Glomerular visceral epithelial cell (primary cell): Measurements from ENCODE around the gene DNASE2B.
"Not testable (repeated sequence)": the region's sequence is repeated elsewhere in the genome, so short reads cannot be mapped to it uniquely, and the experiment has no call there.

ENCODE experiments used
- DNase-seq: peaks from one replicate; pipeline ENCODE4 v3.0.0-alpha.2; 2016; ENCODE audit errors: extremely low spot score

Gene DNASE2B

DNA sequence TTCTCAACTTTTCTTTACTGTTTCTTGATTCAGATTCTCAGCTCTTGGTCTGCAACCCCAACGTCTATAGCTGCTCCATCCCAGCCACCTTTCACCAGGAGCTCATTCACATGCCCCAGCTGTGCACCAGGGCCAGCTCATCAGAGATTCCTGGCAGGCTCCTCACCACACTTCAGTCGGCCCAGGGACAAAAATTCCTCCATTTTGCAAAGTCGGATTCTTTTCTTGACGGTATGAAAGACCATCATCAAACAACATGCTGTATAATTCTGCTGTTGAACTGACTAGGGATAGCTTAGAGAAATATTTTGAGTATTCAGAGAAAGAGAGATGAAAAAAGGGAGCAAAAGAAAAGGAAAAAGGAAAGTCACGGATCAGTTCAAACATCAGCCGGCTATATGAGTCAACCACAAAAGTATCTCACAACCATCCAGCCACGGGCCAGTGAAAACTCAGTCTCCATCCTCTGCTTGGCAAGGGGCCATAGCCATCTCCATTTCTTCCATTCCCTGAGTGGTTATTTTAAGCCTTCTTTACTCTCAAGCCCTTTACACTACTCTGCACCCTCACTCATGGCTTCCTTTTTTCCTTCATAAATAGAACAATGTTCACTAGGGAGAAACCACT, 14.1 kb downstream of the DNASE2B start:
- DNase-seq, result peak; percentile 39

DNA sequence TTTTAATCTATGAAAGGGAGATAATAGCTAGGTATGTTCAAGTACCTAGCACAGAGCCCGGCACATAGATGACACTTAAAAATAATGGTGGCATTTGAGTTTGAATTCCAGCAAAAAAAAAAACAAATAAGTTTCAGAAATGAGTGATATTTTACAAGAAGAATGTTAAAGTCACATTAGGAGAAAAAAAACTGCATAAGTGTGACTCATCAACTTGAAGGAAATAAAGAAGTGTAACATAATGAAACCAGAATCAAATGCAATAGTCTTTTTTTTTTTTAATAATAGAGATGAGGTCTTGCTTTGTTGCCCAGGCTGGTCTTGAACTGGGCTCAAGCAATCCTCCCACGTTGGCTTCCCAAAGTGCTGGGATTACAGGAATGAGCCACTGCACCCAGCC, 17.1 kb downstream of the DNASE2B start:
- DNase-seq, result no peak

DNA sequence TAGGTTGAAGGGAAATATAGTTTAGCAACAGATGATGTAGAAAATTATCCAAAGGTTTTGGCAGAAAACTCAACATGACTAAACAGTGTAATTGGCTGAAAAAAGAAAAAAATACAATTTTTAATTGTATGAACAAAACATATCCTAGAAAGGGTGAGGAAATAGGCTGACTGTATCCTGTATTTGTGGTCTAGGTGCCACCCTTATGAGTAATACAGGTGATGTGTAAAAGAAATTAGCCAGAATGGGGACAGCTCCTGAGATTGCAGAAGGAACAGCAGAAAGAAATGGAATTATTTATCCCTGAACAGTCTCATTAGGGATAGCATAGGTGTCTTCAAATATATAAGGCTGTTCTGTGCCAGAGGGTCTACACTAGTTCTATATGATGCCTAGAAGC, 24.6 kb downstream of the DNASE2B start:
- DNase-seq, result no peak

GRCh38 chr1:84424513-84425149, 26.3 kb downstream of the DNASE2B start:
- DNase-seq, result no peak

DNA sequence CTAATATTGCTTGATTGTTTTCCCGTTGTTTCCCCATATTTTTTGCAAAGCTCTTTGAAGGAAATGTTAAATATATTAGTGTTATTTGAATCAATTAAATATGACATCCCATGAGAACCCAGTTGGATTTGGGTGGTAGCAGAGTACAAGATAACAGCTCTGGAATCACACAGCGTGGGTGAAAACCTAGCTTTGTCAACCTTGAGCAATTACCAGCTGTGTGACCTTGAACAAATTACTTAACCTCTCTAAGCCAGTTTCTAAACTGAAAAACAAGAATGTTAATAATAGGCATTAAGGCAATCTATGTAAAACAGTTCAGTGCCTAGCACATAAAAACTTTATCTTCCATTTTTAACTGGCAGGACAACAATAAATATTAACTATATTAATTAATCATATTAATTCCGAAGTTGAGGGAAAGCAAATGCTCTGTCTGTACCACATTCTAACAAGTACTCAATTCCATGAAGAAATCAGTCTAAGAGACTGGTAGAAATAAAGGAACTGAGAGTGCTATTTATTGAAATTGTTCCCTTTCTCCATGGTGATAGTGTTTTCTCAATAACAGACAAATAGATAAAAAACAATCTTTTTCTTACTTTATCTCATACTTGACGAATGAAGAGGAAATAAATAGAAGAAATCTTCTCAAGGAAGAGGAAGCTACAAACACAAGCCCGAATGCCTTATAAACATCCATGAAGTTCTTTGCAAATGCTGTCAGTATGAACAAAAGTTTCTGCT, 27.0 kb downstream of the DNASE2B start:
- DNase-seq, result no peak

GRCh38 chr1:84426376-84426775, 28.1 kb downstream of the DNASE2B start:
- no peak for DNase-seq

DNA sequence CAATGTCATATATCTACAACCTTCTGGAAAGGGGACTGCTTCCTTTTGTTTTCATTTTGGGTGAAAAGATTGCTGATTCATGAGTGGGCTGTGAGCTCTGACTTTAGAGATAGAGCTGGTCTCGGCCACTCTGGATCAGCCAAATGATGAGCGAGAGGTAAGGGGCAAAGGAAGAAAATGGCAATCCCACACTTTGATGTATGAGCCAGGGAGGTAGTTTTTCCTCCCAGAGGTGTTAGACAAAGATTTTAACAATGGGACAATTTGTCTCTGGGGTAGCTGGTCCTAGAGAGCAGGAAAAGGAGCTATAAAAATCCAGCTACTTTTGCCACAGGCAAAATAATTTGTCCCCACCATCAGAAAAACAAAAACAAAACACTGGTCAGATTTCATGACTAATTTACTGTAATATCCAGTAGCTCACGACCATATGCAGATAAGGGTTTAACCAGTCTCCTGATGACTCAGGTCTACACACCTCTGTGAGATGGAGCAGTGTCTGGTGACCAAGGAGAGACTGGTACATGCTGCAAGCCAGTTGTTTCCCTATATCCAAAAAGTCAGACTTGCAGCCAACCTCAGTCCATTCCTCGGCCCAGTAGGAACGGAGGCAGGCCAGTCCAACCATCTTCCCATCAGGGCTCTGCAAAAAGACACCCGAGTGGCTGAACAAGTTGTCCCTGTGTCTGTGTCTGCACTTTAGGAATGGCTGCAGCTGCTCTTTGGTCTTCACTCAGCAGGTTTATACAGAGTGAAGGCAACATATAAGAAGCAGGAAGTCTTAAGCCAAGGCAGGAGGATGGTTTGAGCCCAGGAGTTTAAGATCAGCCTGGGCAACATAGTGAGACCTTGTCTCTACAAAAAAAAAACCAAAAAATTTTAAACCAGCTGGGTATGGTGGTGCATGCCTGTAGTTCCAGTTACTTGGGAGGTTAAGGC, 29.2 kb downstream of the DNASE2B start:
- no peak for DNase-seq

GRCh38 chr1:84428235-84428634, 30.0 kb downstream of the DNASE2B start:
- DNase-seq, result no peak

GRCh38 chr1:84429231-84429630, 30.9 kb downstream of the DNASE2B start:
- no peak for DNase-seq

GRCh38 chr1:84430546-84430945, 32.3 kb downstream of the DNASE2B start:
- no peak for DNase-seq

GRCh38 chr1:84433258-84434080, 35.2 kb downstream of the DNASE2B start:
- DNase-seq, result peak; percentile 73

- DNase-seq, result no peak
These were observed 35.9 kb downstream of the DNASE2B start for GRCh38 chr1:84434081-84434769.

GRCh38 chr1:84434801-84435549, 36.7 kb downstream of the DNASE2B start:
- no peak for DNase-seq

DNA sequence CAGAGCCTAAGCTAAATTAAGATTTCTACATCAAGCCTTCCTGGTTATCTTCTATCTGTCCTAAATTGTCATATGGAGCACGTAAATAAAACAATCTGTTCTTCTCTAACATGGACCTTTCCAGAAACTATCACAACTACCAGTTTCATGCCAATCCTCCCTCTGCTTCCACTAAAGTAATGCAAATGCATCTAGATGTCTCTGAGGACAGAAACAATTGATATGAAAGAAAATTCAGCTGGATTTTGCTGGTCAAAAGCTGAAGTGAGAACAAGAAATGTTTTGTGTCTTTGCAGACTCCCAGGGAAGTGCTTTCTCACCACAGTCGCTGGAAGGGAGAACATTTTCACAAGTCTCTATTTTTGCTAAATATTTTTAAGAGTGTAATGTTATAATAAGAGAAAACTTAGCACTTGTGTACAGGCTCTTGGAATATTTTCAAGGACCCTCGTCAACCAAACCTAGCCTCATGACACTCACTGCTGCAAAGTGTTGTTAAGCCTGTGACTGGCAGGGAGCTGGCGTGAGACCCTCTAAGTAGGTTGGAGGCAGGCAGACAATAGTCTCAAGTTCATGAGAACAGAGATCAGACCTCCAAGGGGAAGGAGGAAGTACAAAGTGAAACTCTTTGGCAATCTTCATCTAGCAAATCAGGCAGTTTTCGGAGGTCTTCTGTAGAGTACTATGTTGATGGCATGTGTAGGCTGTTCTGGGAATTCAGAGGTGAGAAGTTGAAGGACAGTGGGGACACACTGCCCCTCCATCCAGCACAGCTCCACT, 38.8 kb downstream of the DNASE2B start:
- no peak for DNase-seq

GRCh38 chr1:84442256-84442655, 44.0 kb downstream of the DNASE2B start:
- DNase-seq, result peak; percentile 72

DNA sequence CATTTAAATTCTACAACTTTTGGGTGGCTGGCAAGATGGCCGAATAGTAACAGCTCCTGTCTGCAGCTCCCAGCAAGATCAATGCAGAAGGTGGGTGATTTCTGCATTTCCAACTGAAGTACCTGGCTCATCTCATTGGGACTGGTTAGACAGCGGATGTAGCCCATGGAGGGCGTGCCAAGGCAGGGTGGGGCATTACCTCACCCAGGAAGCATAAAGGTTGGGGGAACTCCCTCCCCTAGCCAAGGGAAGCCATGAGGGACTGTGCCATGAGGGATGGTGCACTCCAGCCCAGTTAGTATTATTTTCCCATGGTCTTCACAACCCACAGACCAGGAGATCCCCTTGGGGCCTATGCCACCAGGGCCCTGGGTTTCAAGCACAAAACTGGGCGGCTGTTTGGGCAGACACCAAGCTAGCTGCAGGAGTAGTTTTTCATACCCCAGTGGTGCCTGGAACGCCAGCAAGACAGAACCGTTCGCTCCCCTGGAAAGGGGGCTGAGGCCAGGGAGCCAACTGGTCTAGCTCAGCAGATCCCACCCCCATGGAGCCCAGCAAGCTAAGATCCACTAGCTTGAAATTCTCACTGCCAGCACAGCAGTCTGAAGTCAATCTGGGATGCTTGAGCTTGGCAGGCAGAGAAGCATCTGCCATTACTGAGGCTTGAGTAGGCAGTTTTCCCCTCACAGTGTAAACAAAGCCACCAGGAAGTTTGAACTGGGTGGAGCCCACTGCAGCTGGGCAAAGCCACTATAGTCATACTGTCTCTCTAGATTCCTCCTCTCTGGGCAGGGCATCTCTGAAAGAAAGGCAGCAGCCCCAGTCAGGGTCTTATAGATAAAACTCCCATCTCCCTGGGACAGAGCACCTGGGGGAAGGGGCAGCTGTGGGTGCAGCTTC, 44.7 kb downstream of the DNASE2B start:
- DNase-seq, result not testable (repeated sequence)

DNA sequence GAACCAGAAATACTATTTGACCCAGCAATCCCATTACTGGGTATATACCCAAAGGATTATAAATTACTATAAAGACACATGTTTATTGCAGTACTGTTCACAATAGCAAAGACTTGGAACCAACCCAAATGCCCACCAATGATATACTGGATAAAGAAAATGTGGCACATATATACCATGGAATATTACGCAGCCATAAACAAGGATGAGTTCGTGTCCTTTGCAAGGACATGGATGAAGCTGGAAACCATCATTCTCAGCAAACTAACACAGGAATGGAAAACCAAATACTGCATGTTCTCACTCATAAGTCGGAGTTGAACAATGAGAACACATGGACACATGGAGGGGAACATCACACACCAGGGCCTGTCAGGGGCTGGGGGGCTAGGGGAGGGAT, 50.4 kb downstream of the DNASE2B start:
- not testable (repeated sequence) for DNase-seq

DNA sequence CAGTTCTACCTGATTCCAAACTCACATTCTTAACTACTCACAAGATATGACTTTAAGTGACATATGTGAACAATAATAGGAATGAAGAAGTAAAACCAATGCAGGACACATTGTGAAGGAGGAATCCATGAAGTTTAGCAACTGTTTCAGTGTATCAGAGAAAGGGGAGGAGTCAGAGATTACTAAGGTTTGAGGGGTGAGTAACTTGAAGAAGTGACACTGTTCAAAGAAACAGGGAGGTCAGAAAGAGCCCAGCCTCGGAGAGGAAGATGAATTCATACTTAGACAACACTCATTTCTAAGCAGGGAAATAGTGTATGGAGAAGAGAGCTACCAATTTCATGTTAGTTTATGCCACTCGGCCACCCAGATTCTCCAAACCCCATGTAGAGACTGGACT, 52.6 kb downstream of the DNASE2B start:
- no peak for DNase-seq
